K562 (cell line): ENCODE data around the gene JPT1. TPM values are rescaled to one million over a fixed set of nuclear protein-coding genes. Genes with fewer than 3 reads are reported as not detected.

Experiments
- CBX3 ChIP-seq, 2 experiments: IDR thresholded peaks; 1 replicate in 1 of 2; 2 replicates in 1 of 2; pipeline ENCODE4 v1.6.1; 2012; ENCODE audit warnings: inconsistent platforms in 2 of 2, low read length in 2 of 2, borderline replicate concordance in 1 of 2, control low read depth in 1 of 2
- CC2D1A ChIP-seq: fragments of 450-650 bp; IDR thresholded peaks from 2 replicates; pipeline ENCODE4 v1.6.1; 2017; ENCODE audit warnings: mild to moderate bottlenecking
- ETV6 ChIP-seq, 3 experiments: fragments of 150-350 bp in 1 of 3; sonication (generic) in 1 of 3; formaldehyde crosslinking in 1 of 3; IDR thresholded peaks; 2 replicates each; pipeline versions ENCODE4 v1.6.1 to v1.8.0; 2014 to 2022; ENCODE audit warnings: borderline replicate concordance in 2 of 3, low read depth in 2 of 3, antibody characterized with exemption in 1 of 3, low read length in 1 of 3, mild to moderate bottlenecking in 1 of 3, missing genetic modification reagents in 1 of 3
- FOXJ3 ChIP-seq: sonication (generic); formaldehyde crosslinking; IDR thresholded peaks from 2 replicates; pipeline ENCODE4 v1.4.0; 2020; ENCODE audit warnings: mild to moderate bottlenecking, missing genetic modification reagents
- GTF2A2 ChIP-seq: IDR thresholded peaks from 2 replicates; pipeline ENCODE4 v1.6.1; 2016; ENCODE audit warnings: mild to moderate bottlenecking, missing genetic modification characterization, missing compliant biosample characterization
- LCOR ChIP-seq: sonication (generic); formaldehyde crosslinking; IDR thresholded peaks from 2 replicates; pipeline ENCODE4 v1.8.0; 2022; ENCODE audit warnings: mild to moderate bottlenecking, missing genetic modification reagents
- MEIS2 ChIP-seq: fragments of 450-650 bp; IDR thresholded peaks from 2 replicates; pipeline ENCODE4 v1.6.1; 2014; ENCODE audit warnings: mild to moderate bottlenecking; ENCODE audit not compliant: partially characterized antibody
- MXI1 ChIP-seq: IDR thresholded peaks from 2 replicates; pipeline ENCODE4 v1.6.1; 2011; ENCODE audit warnings: low read depth, mild to moderate bottlenecking, improper control_type of control experiment, low read length
- NFYB ChIP-seq: IDR thresholded peaks from 2 replicates; pipeline ENCODE4 v1.6.1; 2011; ENCODE audit warnings: mild to moderate bottlenecking, moderate library complexity; ENCODE audit not compliant: insufficient read length; ENCODE audit errors: extremely low read depth
- TBL1XR1 ChIP-seq, 2 experiments: IDR thresholded peaks; 2 replicates each; pipeline ENCODE4 v1.6.1; 2012; ENCODE audit warnings: improper control_type of control experiment in 2 of 2, low read length in 2 of 2, mild to moderate bottlenecking in 1 of 2
- U2AF2 ChIP-seq: fragments of 200-400 bp; formaldehyde crosslinking; optimal IDR thresholded peaks from 2 replicates; pipeline ENCODE3; 2017; ENCODE audit warnings: low read depth, mild to moderate bottlenecking, low read length
- XRCC5 ChIP-seq: fragments of 200-400 bp; formaldehyde crosslinking; IDR thresholded peaks from 2 replicates; pipeline ENCODE4 v1.6.1; 2017; ENCODE audit warnings: low read depth, mild to moderate bottlenecking, low read length
- ZFP1 ChIP-seq: fragments of 450-650 bp; formaldehyde crosslinking; IDR thresholded peaks from 2 replicates; pipeline ENCODE4 v1.4.0; 2020; ENCODE audit warnings: mild to moderate bottlenecking, mixed read lengths
- ZNF174 ChIP-seq: fragments of 250-450 bp; sonication (Bioruptor Pico); IDR thresholded peaks from 2 replicates; pipeline ENCODE4 v1.4.0; 2020; ENCODE audit warnings: mild to moderate bottlenecking
- ZNF224 ChIP-seq: sonication (generic); formaldehyde crosslinking; IDR thresholded peaks from 2 replicates; pipeline ENCODE4 v1.8.0; 2022; ENCODE audit warnings: mild to moderate bottlenecking, missing genetic modification reagents
- ZNF354B ChIP-seq: fragments of 250-450 bp; sonication (Bioruptor Pico); IDR thresholded peaks from 2 replicates; pipeline ENCODE4 v1.4.0; 2020
- ZNF76 ChIP-seq: fragments of 250-450 bp; sonication (Bioruptor Pico); IDR thresholded peaks from 2 replicates; pipeline ENCODE4 v1.4.0; 2020; ENCODE audit warnings: mild to moderate bottlenecking, moderate library complexity, borderline replicate concordance
- ZNF764 ChIP-seq: fragments of 250-450 bp; sonication (Bioruptor Pico); IDR thresholded peaks from 2 replicates; pipeline ENCODE4 v1.4.0; 2020; ENCODE audit warnings: low read depth, mild to moderate bottlenecking, moderate library complexity
- polyA plus RNA-seq, 8 experiments: library from polyadenylated mRNA; depleted of rRNA in 4 of 8; stranded (reverse) in 5 of 8; unstranded in 3 of 8; fragments of >200 nt; fragmentation: Nextera tagmentation in 2 of 8; fragmentation: Illumina TruSeq in 1 of 8; extraction: Ambion mirVana in 2 of 8; extraction: Trizol in 1 of 8; gene quantifications; 2 replicates each; pipeline versions ENCODE4 v1.2.1 to v1.2.3, GENCODE V29; 2011 to 2014; ENCODE audit warnings: inconsistent platforms in 1 of 8, missing spikeins in 1 of 8
- total RNA-seq, 7 experiments: library from RNA; depleted of rRNA in 6 of 7; stranded (reverse); fragments of >200 nt in 6 of 7; fragmentation: Illumina TruSeq in 2 of 7; extraction: Trizol in 2 of 7; gene quantifications; 2 replicates each; pipeline versions ENCODE4 v1.2.1 to v1.2.3, GENCODE V29; 2011 to 2021; ENCODE audit warnings: low replicate concordance in 1 of 7
- TF ChIP-seq, protein P1 (sequence below): fragments of 450-650 bp; formaldehyde crosslinking; IDR thresholded peaks from 2 replicates; pipeline ENCODE4 v1.4.0; 2020; ENCODE audit warnings: mild to moderate bottlenecking, moderate library complexity
- TF ChIP-seq, protein P2 (sequence below): sonication (generic); formaldehyde crosslinking; IDR thresholded peaks from 2 replicates; pipeline ENCODE4 v1.8.0; 2022; ENCODE audit warnings: missing genetic modification reagents, mild to moderate bottlenecking, borderline replicate concordance

Gene JPT1
- total and polyA plus RNA-seq, 9 of the 15 experiments (the other 6 are each of a cell fraction or from before 2014, with no cell fraction given) = 56.7 to 292 (median 144) TPM

DNA sequence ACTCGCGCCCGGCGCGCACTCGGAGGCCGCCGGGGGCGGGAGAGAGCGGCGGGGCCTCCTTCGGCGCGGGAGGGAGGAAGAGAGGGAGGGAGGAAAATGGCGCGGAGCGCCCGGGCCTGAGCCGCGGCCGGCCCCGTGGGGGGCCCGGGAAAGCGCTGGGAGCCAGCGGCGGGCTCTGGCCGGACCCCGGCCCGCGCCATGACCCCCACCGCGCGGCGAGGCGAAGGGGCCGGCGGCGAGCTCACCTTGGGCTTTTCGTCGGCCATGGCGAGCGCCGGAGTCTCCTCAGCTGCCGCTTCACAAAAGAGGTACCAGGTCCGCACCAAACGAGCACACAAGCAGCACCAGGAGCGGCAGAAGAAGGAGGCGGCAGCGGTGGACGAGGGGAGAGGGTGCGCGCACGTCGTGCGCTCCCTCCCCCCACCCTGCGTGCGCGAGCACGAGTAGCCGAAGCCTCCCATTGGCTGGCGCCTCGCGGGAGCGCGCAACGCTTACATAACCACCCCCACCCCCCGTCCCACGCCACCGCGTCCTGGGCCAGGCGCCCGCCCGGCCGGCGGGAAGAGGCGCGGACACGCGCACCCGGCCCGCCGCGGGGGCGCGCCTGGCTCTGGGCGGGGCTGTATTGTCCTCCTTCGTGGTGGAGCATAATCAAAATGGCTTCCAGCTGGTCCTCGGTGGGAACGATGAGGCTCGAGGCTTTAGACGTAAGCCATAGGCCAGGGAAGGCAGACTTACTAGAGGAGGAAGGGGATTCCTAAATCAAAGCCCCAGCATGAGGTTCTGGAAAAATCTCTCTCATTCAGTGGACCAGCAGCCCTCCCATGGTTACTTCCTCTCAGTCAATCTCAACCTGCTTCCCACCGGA, 28.5 kb upstream of the JPT1 start, which contains the start of gene SUMO2 (continued):
- TF ChIP-seq ZNF224 = no peak
- TF ChIP-seq, protein P1, sequence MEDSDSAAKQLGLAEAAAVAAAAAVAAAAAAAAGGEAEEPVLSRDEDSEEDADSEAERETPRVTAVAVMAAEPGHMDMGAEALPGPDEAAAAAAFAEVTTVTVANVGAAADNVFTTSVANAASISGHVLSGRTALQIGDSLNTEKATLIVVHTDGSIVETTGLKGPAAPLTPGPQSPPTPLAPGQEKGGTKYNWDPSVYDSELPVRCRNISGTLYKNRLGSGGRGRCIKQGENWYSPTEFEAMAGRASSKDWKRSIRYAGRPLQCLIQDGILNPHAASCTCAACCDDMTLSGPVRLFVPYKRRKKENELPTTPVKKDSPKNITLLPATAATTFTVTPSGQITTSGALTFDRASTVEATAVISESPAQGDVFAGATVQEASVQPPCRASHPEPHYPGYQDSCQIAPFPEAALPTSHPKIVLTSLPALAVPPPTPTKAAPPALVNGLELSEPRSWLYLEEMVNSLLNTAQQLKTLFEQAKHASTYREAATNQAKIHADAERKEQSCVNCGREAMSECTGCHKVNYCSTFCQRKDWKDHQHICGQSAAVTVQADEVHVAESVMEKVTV (CRISPR knock-in tag) = no peak
- no peak for TF ChIP-seq ZNF174 (CRISPR knock-in tag)
- TF ChIP-seq MEIS2 = no peak
- no peak for TF ChIP-seq U2AF2
- peak; percentile 81 for TF ChIP-seq NFYB
- no peak for TF ChIP-seq FOXJ3 (CRISPR knock-in tag)
- TF ChIP-seq ETV6 (IDR thresholded peaks at IDR 0.05; ENCODE audit: borderline replicate concordance in 1 of 2, low read depth in 2 of 2, low read length in 1 of 2) = no peak
- no peak for TF ChIP-seq ETV6 (CRISPR knock-in tag; IDR thresholded peaks at IDR 0.05; ENCODE audit: borderline replicate concordance)
- no peak; a peak in 1 of 3 replicates for TF ChIP-seq CBX3 (IDR thresholded peaks at IDR 0.05; ENCODE audit: borderline replicate concordance in 1 of 2, low read length in 2 of 2)
- TF ChIP-seq CC2D1A = no peak
- no peak for TF ChIP-seq ZFP1 (CRISPR knock-in tag)
- no peak for TF ChIP-seq TBL1XR1 (IDR thresholded peaks at IDR 0.05; ENCODE audit: low read length in 2 of 2)
- TF ChIP-seq XRCC5 = no peak
- no peak for TF ChIP-seq MXI1
- no peak for TF ChIP-seq ZNF76
- no peak for TF ChIP-seq ZNF354B (CRISPR knock-in tag)
- TF ChIP-seq, protein P2, sequence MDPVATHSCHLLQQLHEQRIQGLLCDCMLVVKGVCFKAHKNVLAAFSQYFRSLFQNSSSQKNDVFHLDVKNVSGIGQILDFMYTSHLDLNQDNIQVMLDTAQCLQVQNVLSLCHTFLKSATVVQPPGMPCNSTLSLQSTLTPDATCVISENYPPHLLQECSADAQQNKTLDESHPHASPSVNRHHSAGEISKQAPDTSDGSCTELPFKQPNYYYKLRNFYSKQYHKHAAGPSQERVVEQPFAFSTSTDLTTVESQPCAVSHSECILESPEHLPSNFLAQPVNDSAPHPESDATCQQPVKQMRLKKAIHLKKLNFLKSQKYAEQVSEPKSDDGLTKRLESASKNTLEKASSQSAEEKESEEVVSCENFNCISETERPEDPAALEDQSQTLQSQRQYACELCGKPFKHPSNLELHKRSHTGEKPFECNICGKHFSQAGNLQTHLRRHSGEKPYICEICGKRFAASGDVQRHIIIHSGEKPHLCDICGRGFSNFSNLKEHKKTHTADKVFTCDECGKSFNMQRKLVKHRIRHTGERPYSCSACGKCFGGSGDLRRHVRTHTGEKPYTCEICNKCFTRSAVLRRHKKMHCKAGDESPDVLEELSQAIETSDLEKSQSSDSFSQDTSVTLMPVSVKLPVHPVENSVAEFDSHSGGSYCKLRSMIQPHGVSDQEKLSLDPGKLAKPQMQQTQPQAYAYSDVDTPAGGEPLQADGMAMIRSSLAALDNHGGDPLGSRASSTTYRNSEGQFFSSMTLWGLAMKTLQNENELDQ = no peak
- TF ChIP-seq GTF2A2 = no peak
- TF ChIP-seq ZNF764 (CRISPR knock-in tag) = no peak
- TF ChIP-seq LCOR = 0 out of 2 replicates have a peak, but pooled peaks have one; percentile 55
